Amniotic epithelial cell (primary cell): ENCODE data around the gene THAP12.
A peak's percentile ranks its signal among the peaks of the same experiment; 100 is the strongest.
"Not testable (repeated sequence)": the region's sequence is repeated elsewhere in the genome, so short reads cannot be mapped to it uniquely, and the experiment has no call there.

Experiments used
- DNase-seq: peaks from one replicate; pipeline ENCODE4 v3.0.0-alpha.2; 2010; ENCODE audit warnings: low read depth

The THAP12 gene, protein sequence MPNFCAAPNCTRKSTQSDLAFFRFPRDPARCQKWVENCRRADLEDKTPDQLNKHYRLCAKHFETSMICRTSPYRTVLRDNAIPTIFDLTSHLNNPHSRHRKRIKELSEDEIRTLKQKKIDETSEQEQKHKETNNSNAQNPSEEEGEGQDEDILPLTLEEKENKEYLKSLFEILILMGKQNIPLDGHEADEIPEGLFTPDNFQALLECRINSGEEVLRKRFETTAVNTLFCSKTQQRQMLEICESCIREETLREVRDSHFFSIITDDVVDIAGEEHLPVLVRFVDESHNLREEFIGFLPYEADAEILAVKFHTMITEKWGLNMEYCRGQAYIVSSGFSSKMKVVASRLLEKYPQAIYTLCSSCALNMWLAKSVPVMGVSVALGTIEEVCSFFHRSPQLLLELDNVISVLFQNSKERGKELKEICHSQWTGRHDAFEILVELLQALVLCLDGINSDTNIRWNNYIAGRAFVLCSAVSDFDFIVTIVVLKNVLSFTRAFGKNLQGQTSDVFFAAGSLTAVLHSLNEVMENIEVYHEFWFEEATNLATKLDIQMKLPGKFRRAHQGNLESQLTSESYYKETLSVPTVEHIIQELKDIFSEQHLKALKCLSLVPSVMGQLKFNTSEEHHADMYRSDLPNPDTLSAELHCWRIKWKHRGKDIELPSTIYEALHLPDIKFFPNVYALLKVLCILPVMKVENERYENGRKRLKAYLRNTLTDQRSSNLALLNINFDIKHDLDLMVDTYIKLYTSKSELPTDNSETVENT

DNA sequence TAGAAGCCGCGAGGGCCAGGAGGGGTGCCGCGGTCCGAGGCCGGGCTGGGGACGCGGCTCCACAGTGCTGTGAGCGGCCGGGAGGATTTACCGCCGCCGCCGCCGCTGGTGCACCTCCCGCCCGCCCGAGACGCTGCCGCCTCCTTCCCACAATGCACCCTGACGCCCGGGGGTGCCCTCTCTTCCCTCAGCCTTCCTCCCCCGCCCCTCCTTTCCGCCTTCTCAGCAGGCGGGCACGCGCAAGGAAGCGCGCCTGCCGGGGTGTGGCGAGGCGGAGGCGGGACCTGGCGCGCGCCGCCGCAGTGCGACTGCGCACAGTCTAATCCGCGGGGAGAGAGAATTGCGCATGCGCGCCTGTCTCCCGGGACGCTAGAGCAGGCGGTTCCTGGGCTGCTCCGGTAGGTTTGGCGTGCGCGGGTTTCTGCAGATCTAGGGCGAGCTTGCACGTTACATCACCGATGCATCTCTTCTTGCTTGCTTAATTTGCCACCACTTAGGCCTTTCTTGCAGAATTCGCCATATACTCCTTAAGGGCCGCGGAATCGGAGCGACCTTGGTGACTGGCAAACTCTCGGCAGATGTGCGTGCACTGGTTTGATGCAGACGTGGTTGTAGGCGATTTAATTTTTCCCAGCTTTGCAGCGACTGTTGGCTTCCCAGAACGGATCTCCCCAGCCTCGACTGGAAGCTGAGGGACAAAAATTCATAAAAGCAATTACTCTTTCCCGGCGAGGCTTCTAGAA is at the start of gene THAP12, which contains the start of gene GVQW3:
Gene THAP12, minus strand, starts transcription at position 156 of the 743 bp plus-strand sequence. CDS start 296 bp downstream, outside the sequence.
Gene GVQW3, plus strand, starts transcription at position 347 of the 743 bp plus-strand sequence. CDS start 506 bp downstream, outside the sequence.
- DNase-seq = peak; percentile 96

DNA sequence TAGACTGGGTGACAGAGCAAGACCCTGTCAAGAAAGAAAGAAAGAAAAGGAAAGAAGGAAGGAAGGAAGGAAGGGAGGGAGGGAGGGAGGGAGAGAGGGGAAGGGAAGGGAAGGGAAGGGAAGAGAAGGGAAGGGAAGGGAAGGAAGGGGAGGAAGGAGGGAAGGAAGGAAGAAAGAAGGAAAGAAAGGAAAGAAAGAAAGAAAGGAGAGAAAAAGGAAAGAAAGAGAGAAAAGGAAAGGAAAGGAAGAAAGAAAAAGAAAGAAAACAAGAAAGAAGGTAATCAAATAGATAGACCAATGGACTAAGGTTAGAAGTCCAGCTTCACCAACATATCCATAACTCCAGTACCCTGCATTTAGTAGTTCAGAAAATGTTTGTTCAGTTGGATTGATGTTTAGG is 45.7 kb upstream of the THAP12 start:
- DNase-seq = no peak

- no peak for DNase-seq
These were observed 44.0 kb upstream of the THAP12 start for GRCh38 chr11:76424891-76425290.

DNA sequence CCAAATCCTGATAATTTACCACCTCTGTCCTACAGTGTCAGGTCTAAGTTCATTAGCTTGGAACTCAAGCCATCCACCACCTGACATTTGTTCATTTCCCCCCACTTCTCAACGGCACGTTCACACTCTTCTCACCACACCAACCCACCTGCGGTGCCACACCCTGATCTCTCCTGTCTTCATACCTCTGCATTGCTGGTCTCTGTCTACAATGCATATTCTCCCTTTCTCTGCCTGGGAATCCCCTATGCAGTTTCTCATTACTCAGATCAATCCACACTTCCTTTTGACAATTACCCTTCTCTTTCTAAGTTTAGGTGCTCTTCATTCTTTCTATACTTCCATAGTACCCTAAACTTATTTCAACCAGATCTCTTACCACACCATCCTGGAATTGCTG is 43.4 kb upstream of the THAP12 start:
- no peak for DNase-seq

DNA sequence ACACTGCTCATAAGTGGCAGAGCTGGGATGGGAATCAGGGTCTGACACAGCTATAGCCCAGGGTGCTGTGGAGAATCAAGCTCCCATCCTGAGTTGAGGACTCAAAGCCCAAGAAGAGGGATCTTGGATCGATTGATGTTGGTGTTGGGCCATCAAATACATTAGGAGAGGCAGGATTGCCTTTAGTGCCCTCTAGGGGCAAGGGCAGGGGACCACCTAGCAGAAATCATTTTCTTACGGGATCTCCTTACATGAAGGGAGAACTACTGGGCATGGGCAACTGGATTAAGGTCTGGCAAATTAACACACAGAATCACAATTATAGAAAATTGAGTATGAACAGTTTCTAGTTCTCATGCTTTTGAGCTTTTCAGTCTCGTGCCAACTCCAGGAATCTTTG is 39.0 kb upstream of the THAP12 start:
- no peak for DNase-seq

DNA sequence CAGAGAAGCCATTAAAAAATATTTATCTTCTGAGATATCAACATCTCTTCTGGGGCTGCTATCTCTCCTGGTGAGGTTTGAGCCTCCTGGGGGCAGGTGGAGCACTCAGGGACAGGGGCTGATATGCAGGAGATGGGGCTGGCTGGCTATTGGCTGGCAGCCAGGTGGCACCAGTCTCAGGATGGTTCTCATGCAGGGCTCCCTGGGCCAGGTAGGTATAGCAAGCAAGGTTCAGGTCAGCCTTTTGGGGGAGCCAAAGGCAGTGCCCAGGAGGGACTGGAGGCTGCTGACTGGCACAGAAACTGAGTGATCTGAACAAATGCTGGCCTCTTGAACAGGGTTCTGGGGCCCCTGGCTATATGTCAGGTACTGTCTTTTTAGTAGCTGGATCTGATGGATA is 34.1 kb upstream of the THAP12 start:
- no peak for DNase-seq

GRCh38 chr11:76410851-76411357 is 30.0 kb upstream of the THAP12 start:
- peak; percentile 3 for DNase-seq

DNA sequence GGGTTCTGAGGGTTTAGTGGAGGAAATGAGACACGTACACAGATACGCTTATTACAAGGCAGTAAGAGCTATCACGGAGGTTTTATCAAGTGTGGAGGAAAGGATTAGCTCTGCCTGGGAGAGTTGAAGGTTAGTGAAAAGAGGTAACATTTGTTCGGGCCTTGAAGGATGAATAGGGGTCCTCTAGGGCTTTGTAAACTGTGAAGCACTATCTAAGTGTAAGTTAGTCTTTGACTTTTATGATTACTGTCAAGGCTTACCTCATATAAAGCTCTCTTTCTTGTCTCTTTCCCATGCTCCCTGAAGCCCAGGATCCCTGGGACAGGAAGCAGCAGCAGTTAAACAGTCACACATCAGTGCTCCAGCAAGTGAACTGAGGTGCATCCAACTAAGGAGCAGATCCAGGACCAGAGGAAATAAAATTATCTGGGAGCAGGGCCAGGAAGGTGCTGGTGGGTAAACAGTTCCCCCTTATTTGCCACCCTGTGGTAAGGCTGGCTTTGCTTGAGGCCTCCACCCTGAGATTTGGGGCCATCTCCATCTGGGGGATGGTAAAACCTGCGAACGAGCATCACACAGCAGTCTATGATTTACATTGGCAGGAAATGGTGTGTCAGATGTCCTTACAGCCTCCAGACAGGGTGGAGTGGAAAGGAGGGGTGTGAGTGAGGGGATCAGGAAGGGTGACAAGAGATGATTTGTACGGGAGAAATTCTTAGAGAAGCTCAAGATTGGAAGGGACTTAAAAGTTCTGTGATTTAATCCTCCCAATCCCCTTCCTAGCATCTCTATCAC is 27.4 kb upstream of the THAP12 start:
- DNase-seq = no peak

- DNase-seq = no peak
These were observed 25.4 kb upstream of the THAP12 start for GRCh38 chr11:76406359-76406758.

- not testable (repeated sequence) for DNase-seq
These were observed 20.6 kb upstream of the THAP12 start for GRCh38 chr11:76401484-76401883.

DNA sequence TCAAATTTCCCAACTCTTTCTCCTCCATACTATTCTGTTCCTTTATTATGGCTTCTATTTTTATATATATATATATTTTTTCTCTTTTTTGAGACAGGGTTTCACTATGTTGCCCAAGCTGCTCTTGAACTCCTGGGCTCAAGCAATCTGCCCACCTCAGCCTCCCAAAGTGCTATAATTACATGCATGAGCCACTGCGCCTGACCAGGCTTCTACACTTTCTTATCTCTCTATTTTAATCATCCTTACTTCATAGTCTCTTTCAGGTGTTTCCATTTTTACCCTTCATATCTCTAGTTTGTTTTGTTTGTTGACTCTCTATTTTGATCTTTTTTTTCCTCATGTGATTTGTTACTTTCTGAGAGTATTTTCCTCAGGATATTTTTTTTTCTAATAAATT is 20.0 kb upstream of the THAP12 start:
- no peak for DNase-seq

GRCh38 chr11:76397383-76397782 is 16.5 kb upstream of the THAP12 start:
- no peak for DNase-seq

GRCh38 chr11:76395296-76395695 is 14.4 kb upstream of the THAP12 start:
- no peak for DNase-seq

DNA sequence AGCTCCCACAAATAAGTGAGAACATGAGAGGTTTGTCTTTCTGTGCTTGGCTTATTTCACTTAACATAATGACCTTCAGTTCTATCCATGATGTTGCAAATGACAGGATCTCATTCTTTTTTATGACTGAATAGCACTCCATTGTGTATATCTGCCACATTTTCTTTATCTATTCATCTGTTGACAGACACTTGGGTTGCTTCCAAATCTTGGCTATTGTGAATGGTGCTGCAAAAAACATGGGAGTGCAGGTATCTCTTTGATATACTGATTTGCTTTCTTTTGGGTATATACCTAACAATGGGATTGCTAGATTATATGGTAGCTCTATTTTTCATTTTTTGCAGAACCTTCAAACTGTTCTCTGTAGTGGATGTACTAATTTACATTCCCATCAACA is 13.5 kb upstream of the THAP12 start:
- no peak for DNase-seq

DNA sequence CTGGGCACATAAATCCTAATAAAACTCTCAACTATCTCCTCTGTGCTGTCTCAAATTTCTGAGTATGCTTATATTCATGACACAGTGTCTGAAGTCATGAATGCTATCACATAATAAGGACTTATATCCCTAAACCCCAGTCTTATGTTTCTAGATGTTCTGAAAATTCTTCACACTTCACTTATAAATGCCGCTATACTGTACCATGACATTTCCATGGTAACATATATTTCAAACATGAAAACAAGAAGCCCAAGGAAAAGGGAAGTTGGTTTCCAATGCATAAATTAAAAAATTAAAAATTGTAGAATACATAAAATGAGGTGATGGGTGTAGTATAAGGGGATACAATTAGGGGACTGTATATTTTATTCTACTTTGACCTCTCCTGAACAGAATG is 11.9 kb upstream of the THAP12 start:
- DNase-seq = no peak

- DNase-seq = no peak
These were observed 11.0 kb upstream of the THAP12 start for GRCh38 chr11:76391811-76392475.

- no peak for DNase-seq
These were observed 10.1 kb upstream of the THAP12 start for GRCh38 chr11:76391021-76391420.

DNA sequence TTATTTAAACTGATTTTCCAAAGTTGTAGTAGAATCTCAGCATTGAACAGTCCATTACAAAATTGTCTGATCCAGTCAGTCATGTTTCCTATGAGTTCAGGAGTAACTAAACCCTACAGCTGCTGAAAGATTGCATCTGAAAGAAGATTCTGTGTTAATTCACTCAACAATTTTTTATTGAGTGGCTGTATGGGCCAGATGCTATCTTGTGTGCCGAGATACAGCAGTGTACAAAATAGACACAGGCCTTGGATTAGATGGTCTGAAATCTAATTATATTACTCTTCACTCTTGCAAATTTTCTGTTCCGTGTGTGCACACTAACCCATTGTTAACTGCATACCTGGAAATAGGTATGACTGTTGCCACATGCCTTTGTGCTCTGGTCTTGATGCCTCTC is 7.5 kb upstream of the THAP12 start:
- DNase-seq = no peak

GRCh38 chr11:76385903-76386302 is 5.0 kb upstream of the THAP12 start:
- peak; percentile 49 for DNase-seq

DNA sequence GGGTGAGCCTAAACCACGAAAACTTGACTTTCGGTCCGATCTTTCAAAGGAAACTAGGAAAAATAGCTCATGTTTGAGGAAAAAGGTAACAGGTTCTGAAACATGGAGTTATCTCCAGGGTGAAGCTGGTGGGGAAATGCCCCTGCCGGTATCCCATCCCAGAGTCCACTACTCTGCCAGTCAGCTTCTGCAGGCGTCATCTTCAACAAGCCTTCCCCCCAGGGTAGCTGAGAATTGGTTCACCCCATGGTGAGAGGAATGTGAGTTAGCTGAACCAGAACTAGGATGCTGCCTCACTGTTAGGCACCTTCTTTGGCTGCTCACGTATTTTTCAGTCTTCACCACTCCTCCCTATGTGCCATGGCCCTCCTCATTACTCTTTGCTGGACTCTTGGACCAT is 1.3 kb upstream of the THAP12 start:
- DNase-seq = no peak
